ENCODE data around the gene GBF1.

Gene GBF1

DNA sequence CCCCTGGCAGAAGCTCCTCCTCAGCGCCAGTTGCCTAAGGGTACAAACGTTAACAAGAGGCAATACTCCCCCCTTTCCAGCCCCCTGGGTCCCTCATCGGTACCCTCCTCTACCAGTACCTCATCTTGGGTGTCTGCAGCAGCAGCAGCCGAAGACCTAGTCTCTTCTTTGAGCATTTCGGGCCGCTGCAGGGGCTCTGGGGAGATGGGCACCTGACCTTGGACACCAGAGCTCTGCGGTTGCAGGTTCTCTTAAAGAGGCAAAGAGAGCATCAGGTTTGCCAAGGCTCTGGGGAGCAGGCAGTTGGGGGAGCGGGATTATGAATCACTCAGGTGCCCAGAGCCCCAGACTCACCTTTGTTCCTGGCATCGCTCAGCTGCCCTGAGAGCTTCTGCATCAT is 178.8 kb downstream of the GBF1 start:
- DNase-seq (ENCODE audit: low read depth), result no peak

- DNase-seq (ENCODE audit: low read depth), result no peak
These were observed 179.6 kb downstream of the GBF1 start for GRCh38 chr10:102424916-102425315.

DNA sequence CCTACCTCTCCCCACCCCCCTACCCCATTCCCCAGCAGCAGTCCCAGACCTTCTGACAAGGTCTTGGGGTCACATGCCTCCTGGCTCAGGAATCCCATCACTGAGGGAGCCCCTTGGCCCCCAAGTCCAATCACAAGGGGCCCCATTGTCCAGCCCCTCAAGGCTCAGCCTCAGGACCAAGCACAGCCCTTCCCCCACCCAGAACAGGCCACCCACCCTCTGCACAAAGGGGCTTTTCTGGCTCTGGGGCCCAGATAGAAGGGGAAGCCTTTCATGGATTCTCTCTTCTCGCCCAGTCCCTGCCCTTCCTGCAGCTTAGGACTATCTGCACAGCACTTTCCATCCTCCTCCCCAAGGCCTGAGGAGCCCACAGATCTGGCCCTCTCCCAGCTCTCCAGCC is 180.1 kb downstream of the GBF1 start:
- DNase-seq (ENCODE audit: low read depth), result no peak

- no peak for DNase-seq (ENCODE audit: low read depth)
These were observed 181.5 kb downstream of the GBF1 start for GRCh38 chr10:102426803-102427287.

DNA sequence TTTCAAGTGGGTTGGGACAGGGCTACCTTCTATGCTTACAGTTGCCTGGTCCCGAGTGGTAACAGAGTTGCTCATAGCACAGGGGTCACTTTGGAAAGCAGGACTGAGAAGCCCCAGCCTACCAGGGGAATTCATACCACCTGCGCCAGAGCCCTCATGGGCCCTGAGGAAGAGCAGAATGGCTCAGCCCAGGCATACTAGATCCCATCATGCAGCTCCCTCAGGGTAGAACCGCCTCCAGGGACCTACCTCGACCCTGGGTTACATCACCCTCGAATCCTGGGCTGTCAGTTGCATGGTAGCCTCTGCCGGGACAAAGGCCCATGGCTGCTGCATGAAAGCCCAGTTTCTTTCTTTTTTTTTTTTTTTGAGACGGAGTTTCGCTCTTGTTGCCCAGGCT is 184.1 kb downstream of the GBF1 start:
- DNase-seq (ENCODE audit: low read depth), result no peak

GRCh38 chr10:102431452-102432124 is 186.3 kb downstream of the GBF1 start:
- no peak for DNase-seq (ENCODE audit: low read depth)
